Jurkat, Clone E6-1 (cell line): Measurements from ENCODE around the gene MACF1.

ENCODE experiments used
- DNase-seq: peaks from one replicate; pipeline ENCODE4 v3.0.0-alpha.2; 2011; ENCODE audit warnings: low read depth, low spot score
- H3K4me3 ChIP-seq: 2 replicates; pipeline ENCODE4 v1.5.1; 2011; ENCODE audit warnings: mild to moderate bottlenecking, low read length, control low read depth, moderate library complexity

Gene MACF1

GRCh38 chr1:39370602-39371001, 166.1 kb downstream of the MACF1 start:
- no peak for DNase-seq

GRCh38 chr1:39372105-39372504, 167.6 kb downstream of the MACF1 start:
- no peak overlapping the region for H3K4me3 ChIP-seq
- DNase-seq = no peak

More at GRCh38 chr1:39370602-39371001, 166.1 kb downstream of the MACF1 start:
- no peak overlapping the region for H3K4me3 ChIP-seq

DNA sequence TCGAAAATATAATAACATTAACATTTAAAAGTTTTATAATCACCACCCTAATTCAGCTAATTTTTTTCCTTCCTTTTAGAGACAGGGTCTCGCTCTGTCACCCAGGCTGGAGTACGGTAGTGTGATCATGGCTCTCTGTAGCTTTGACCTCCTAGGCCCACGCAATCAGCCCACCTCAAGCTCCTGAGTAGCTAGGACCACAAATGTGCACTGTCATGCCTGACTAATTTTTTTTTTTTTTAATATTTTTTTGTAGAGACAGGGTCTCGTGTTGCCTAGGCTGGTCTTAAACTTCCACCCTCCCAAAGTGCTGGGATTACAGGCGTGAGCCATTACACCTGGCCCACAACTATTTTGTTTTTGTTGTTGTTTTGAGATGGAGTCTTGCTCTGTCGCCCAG, 172.2 kb downstream of the MACF1 start:
- no peak overlapping the region for H3K4me3 ChIP-seq
- DNase-seq = no peak

DNA sequence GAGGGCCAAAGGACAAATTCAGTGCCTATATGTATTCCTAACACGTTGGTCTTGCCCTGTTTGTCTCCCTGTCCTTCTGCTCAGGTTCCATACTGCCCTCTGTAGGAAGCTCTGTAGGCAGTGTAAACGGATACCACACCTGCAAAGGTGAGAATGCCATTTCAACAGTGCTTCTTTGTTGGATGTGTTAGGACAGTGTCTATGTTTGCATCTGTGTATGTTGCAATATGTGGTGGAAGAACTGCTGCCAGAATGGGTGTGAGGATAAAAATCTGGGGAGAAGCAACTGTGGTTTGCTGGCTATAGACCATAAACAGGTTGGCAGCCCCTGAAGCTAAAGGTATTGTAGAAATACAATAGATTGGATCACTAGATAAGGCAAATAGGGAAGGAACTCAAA, 173.9 kb downstream of the MACF1 start:
- no peak overlapping the region for H3K4me3 ChIP-seq
- peak; percentile 18 for DNase-seq

- no peak for DNase-seq
- no peak overlapping the region for H3K4me3 ChIP-seq
These were observed 174.7 kb downstream of the MACF1 start for GRCh38 chr1:39379187-39379586.

DNA sequence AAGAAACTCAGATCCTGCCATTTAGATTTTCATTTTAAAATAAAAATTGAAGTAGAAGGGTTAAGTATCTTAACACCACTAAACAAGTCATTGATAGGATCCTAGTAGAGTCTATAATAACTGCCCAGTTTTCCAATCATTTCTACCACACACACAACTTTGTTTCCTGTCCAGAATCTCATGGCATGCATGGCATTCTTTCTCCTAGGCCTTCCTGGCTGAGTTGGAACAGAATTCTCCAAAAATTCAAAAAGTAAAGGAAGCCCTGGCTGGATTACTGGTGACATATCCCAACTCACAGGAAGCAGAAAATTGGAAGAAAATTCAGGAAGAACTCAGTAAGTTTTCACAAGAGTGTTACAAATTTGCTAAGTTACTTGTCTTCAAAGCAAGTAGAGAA, 175.5 kb downstream of the MACF1 start:
- no peak overlapping the region for H3K4me3 ChIP-seq
- no peak for DNase-seq

DNA sequence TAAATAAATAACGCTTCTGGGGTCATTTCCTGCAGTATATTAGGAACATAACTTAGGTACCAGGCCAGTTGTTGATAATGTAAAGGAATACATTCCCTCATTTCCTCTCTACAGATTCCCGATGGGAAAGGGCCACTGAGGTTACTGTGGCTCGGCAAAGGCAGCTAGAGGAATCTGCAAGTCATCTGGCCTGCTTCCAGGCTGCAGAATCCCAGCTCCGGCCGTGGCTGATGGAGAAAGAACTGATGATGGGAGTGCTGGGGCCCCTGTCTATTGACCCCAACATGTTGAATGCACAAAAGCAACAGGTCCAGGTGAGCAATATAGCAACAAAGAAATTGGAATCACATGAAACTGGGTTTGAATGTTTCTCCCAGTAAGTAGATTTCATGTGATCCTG, 177.3 kb downstream of the MACF1 start:
- no peak for DNase-seq
- H3K4me3 ChIP-seq = no peak overlapping the region

DNA sequence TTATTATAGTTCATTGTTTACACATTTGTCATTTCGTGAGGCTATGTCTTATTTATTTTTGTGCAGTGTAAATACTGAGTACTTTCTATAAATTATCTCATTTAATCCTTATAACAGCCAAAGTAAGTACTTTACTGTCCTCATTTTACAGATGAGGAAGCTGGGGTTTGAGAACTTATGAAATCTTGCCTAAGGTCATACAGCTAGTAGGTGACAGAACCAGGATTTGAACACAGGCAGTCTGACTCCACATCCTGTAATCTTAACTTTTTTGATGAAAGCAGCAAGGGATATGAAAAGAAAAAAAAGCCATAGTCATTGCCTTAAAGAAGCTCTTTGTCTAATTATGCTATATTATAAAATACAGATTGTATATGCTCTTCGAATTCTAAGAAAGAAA, 179.8 kb downstream of the MACF1 start:
- H3K4me3 ChIP-seq = no peak overlapping the region
- no peak for DNase-seq

- H3K4me3 ChIP-seq = no peak overlapping the region
- DNase-seq = no peak
These were observed 180.8 kb downstream of the MACF1 start for GRCh38 chr1:39385067-39385988.

GRCh38 chr1:39386997-39387396, 182.5 kb downstream of the MACF1 start:
- no peak for DNase-seq
- no peak overlapping the region for H3K4me3 ChIP-seq

- H3K4me3 ChIP-seq = no peak overlapping the region
- no peak for DNase-seq
These were observed 183.0 kb downstream of the MACF1 start for GRCh38 chr1:39387452-39387851.

DNA sequence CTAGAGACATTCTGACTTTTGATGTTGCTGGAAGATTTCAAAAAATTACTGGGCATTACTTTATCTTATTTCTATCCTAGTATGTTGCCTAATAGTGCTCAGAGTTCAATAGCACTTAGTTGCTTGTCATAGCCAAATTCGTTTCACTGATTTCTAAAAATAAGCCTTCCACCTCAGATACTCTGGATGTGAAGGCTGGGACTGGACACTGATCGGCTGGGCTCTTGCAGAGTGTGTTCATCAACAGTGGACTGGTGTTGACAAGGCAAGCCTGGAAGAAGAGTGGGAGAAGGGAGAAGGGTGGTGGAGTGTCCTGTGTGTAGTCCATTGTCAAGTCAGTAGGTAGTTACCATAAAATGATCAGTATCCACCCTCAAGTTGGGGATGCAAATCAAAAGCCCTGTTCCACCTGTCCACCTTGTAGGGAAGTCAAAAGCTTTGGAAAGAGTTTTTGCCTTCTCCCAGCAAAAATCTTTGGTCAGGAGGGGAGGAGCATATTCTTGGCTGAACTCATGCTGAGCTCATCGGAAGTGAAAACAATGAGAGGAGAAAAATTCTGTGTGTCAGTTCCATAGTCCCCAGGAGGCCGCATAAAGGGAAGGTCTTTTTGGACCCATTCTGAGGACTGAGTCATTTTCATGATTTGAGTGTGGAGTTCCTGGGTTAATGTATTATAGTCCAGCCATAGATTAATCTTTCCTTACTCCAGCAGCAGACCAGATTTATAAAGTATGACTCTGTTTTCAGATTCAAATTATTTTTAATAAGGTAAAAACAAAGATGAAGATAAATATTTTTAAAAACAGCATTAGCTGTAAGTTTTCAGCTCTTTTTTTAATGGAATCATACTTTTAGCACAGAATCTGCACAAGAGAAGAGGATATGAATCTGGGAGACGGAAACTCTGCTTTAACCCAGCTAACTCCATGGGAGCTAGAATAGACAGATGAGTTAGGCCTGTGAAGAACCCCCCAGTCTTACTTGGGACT, 187.5 kb downstream of the MACF1 start:
- no peak for DNase-seq
- no peak overlapping the region for H3K4me3 ChIP-seq

DNA sequence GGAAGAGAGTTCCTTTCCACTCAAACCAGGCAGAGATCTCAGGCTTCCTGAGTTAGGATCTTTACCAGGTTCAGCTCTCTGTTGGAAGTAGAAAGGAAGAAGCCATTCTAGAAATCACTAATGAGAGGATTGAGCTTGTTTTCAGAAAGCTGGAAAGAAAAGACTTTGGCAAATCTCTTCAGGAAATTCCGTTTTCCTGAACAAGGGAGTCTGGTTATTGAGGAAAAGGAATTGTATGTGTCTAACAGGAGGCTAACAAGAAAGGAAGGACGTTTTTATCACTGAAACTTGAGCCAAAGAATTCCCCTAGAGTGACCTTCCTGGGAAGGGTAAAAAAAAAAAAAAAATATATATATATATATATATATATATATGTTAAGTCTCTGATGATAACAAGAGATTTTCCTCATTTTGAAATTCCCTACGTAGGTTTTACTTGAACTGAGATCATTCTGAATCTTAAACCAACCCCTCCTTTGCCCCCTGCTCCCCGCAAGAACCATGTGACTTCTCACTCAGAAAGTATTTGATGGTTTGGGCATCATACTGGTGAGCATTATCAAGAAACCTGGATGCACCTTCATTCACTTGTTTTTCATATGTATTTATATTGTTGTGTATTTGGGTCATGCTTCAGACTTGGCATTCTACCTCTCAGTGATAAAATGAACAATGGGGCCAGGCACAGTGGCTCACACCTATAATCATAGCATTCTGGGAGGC, 188.5 kb downstream of the MACF1 start:
- DNase-seq = no peak
- no peak overlapping the region for H3K4me3 ChIP-seq

DNA sequence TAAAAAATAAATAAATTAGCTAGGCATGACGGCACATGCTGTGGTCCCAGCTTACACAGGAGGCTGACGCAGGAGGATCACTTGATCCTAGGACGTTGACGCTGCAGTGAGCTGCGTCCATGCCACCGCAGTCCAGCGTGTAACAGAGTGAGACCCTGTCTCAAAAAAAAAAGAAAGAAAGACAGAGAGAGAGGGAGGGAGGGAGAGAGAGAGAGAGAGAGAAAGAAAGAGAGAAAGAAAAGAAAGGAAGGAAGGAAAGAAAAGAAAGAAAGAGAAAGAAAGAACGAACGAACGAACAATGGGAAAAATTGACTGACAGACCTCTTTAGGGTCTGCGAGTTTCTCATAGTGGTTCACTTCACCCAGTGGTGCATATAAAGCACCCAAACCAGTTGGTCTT, 189.2 kb downstream of the MACF1 start:
- no peak for DNase-seq
- no peak overlapping the region for H3K4me3 ChIP-seq

GRCh38 chr1:39394059-39394458, 189.6 kb downstream of the MACF1 start:
- no peak overlapping the region for H3K4me3 ChIP-seq
- DNase-seq = no peak

GRCh38 chr1:39394598-39394997, 190.1 kb downstream of the MACF1 start:
- DNase-seq = peak; percentile 74
- no peak overlapping the region for H3K4me3 ChIP-seq

DNA sequence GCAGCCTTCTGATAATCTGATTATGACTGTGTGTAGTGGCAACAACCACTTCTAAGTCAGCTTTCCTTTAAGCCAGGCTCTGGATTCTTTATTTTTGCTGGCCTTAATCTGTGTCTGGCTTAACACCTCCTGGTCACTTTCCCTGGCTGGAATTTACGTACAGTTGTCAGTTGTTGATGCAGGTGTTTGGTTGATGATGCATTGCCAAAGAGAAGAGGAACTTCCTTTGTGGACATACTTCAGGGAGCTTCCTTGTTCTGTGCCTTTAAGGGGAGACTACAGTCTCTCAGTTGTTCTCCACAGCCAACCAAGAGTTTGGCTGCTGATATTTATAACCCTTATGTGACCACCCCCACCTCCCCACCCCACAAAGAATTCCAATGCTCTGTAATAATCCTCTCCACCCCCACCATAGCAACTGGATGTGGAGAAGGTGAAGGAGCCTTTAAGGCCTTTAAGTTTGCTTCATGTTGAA, 190.9 kb downstream of the MACF1 start:
- no peak for DNase-seq
- H3K4me3 ChIP-seq = no peak overlapping the region

DNA sequence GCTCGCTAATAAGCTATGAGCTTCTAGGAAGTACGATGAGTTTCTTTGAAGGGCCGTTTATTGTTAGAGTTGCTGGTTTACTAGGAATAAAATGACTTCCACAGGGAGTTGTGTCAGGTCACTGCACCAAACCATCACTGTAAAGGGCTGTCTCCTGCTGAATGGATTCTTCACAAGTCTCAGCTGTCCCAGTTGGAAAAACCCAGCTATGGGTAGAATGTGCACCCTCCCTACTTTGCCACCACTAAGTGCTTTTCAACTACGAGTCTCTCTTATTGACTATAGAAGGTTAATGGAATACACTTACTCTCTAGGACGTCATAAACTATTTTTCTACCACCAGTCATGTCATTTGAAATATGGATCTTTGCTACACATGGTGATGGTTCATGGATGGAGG, 192.2 kb downstream of the MACF1 start:
- no peak overlapping the region for H3K4me3 ChIP-seq

GRCh38 chr1:39397487-39397886, 193.0 kb downstream of the MACF1 start:
- H3K4me3 ChIP-seq = no peak overlapping the region
- DNase-seq = no peak

More for the DNA sequence above, 192.2 kb downstream of the MACF1 start:
- DNase-seq = no peak
